ENCODE data around the gene GZMB.
"Not testable (repeated sequence)": the region's sequence is repeated elsewhere in the genome, so short reads cannot be mapped to it uniquely, and the experiment has no call there.

The GZMB gene

GRCh38 chr14:24664366-24664765, 30.4 kb upstream of the GZMB start:
- Histone ChIP-seq H4K20me1 (ENCODE audit: insufficient read depth, low read length, poor library complexity, severe bottlenecking) (no peaks in the 10 kb centered on the region), H3K79me2 (ENCODE audit: insufficient read depth, low read length) (no peaks in the 10 kb centered on the region), H3K9me3 (ENCODE audit: insufficient read depth, low read depth, low read length) (no peaks in the 10 kb centered on the region), H2AFZ (ENCODE audit: low read length) (no peak overlapping the region), H3K9ac (ENCODE audit: low read depth, low read length, poor library complexity, severe bottlenecking) (peak overlapping the region; percentile 72), H3F3A (ENCODE audit: low read depth) (peaks cover 29% of the 10 kb centered on the region), H3K9me2 (replicated peaks; ENCODE audit: low read depth, low read length) (no peaks in the 10 kb centered on the region), H3K36me3 (ENCODE audit: insufficient read depth, low read length) (no peaks in the 10 kb centered on the region), H3K4me1 (ENCODE audit: insufficient read depth, low read length, poor library complexity, severe bottlenecking) (peaks cover 74% of the 10 kb centered on the region), H3K4me3 (ENCODE audit: low read length, poor library complexity, severe bottlenecking) (no peak overlapping the region), H3K27me3 (ENCODE audit: insufficient read depth, low read length, poor library complexity, severe bottlenecking) (no peaks in the 10 kb centered on the region), H3K4me2 (ENCODE audit: low read depth, low read length, poor library complexity, severe bottlenecking) (peak overlapping the region; percentile 87)
- TF ChIP-seq EZH2phosphoT487 (IDR thresholded peaks at IDR 0.05; ENCODE audit: borderline replicate concordance) (no peak), CTCF (conservative IDR thresholded peaks at IDR 0.05; ENCODE audit: low read length) (no peak)

GRCh38 chr14:24662753-24663152, 28.8 kb upstream of the GZMB start:
- Histone ChIP-seq H3K36me3 (ENCODE audit: insufficient read depth, low read length) (no peaks in the 10 kb centered on the region), H3F3A (ENCODE audit: low read depth) (peaks cover 29% of the 10 kb centered on the region), H2AFZ (ENCODE audit: low read length) (no peak overlapping the region), H3K4me3 (ENCODE audit: low read length, poor library complexity, severe bottlenecking) (peak overlapping the region; percentile 59), H3K4me1 (ENCODE audit: insufficient read depth, low read length, poor library complexity, severe bottlenecking) (peaks cover 90% of the 10 kb centered on the region), H3K79me2 (ENCODE audit: insufficient read depth, low read length) (no peaks in the 10 kb centered on the region), H3K9ac (ENCODE audit: low read depth, low read length, poor library complexity, severe bottlenecking) (peak overlapping the region; percentile 72), H3K9me2 (replicated peaks; ENCODE audit: low read depth, low read length) (no peaks in the 10 kb centered on the region), H3K4me2 (ENCODE audit: low read depth, low read length, poor library complexity, severe bottlenecking) (peak overlapping the region; percentile 87), H3K9me3 (ENCODE audit: insufficient read depth, low read depth, low read length) (no peaks in the 10 kb centered on the region), H4K20me1 (ENCODE audit: insufficient read depth, low read length, poor library complexity, severe bottlenecking) (no peaks in the 10 kb centered on the region), H3K27me3 (ENCODE audit: insufficient read depth, low read length, poor library complexity, severe bottlenecking) (no peaks in the 10 kb centered on the region)
- TF ChIP-seq CTCF (conservative IDR thresholded peaks at IDR 0.05; ENCODE audit: low read length), result no peak
- no peak for TF ChIP-seq EZH2phosphoT487 (IDR thresholded peaks at IDR 0.05; ENCODE audit: borderline replicate concordance)

DNA sequence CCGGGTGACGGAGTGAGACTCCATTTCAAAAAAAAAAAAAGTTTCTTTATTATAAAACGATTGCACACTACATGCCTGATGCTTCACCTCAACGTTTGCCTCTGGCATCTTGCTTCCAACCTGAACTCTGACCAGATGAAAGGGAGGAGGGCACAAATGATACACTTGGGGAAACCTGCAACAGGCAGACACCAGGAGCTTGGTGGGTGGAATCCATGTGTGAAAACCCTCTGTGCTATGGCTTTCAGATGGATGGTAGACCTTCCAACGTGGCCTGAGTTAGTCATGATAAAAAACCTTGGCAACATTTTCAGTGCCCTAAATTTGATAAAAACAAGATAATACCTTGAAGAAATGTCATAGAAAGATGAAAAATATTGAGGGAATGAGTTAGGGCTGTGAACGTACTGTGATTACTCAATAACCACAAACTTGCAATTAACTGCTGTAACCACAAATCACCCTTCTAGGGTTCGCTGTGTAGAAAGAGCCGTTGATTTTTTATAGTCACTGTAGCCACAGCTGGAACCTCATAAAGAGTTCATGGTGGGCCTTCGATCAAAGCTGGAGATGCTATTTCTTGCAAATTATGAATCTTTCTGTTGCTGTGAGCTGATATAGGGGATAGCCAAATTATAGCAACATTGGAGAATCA, 26.1 kb upstream of the GZMB start:
- no peak for TF ChIP-seq CTCF (conservative IDR thresholded peaks at IDR 0.05; ENCODE audit: low read length)
- no peak; the same call in 1 of the 2 replicates for TF ChIP-seq EZH2phosphoT487 (IDR thresholded peaks at IDR 0.05; ENCODE audit: borderline replicate concordance)
- H3K9me2 ChIP-seq (replicated peaks; ENCODE audit: low read depth, low read length), result no peaks in the 10 kb centered on the region
- no peaks in the 10 kb centered on the region for H3K9me3 ChIP-seq (ENCODE audit: insufficient read depth, low read depth, low read length)
- H3K36me3 ChIP-seq (ENCODE audit: insufficient read depth, low read length), result no peaks in the 10 kb centered on the region
- no peaks in the 10 kb centered on the region for H4K20me1 ChIP-seq (ENCODE audit: insufficient read depth, low read length, poor library complexity, severe bottlenecking)
- no peaks in the 10 kb centered on the region for H3K27me3 ChIP-seq (ENCODE audit: insufficient read depth, low read length, poor library complexity, severe bottlenecking)
- no peak overlapping the region for H2AFZ ChIP-seq (ENCODE audit: low read length)
- H3K4me3 ChIP-seq (ENCODE audit: low read length, poor library complexity, severe bottlenecking), result peak overlapping the region; percentile 40
- H3K4me2 ChIP-seq (ENCODE audit: low read depth, low read length, poor library complexity, severe bottlenecking), result peak overlapping the region; percentile 87
- peak overlapping the region; percentile 72 for H3K9ac ChIP-seq (ENCODE audit: low read depth, low read length, poor library complexity, severe bottlenecking)
- peaks cover 81% of the 10 kb centered on the region for H3K4me1 ChIP-seq (ENCODE audit: insufficient read depth, low read length, poor library complexity, severe bottlenecking)
- H3F3A ChIP-seq (ENCODE audit: low read depth), result peaks cover 22% of the 10 kb centered on the region
- H3K79me2 ChIP-seq (ENCODE audit: insufficient read depth, low read length), result no peaks in the 10 kb centered on the region

DNA sequence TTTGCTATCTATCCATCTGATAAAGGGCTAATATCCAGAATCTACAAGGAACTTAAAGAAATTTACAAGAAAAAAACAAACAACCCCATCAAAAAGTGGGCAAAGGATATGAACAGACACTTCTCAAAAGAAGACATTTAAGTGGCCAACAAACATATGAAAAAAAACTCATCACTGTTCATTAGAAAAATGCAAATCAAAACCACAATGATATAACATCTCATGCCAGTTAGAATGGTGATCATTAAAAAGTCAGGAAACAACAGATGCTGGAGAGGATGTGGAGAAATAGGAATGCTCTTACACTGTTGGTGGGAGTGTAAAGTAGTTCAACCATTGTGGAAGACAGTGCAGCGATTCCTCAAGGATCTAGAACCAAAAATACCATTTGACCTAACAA, 14.4 kb upstream of the GZMB start:
- not testable (repeated sequence) for H3K4me3 ChIP-seq (ENCODE audit: low read length, poor library complexity, severe bottlenecking); H2AFZ ChIP-seq (ENCODE audit: low read length); H3K9me2 ChIP-seq (replicated peaks; ENCODE audit: low read depth, low read length); H3F3A ChIP-seq (ENCODE audit: low read depth); H3K9ac ChIP-seq (ENCODE audit: low read depth, low read length, poor library complexity, severe bottlenecking); H3K36me3 ChIP-seq (ENCODE audit: insufficient read depth, low read length); H3K79me2 ChIP-seq (ENCODE audit: insufficient read depth, low read length); H3K9me3 ChIP-seq (ENCODE audit: insufficient read depth, low read depth, low read length); H3K27me3 ChIP-seq (ENCODE audit: insufficient read depth, low read length, poor library complexity, severe bottlenecking); H3K4me2 ChIP-seq (ENCODE audit: low read depth, low read length, poor library complexity, severe bottlenecking); H4K20me1 ChIP-seq (ENCODE audit: insufficient read depth, low read length, poor library complexity, severe bottlenecking)
- H3K4me1 ChIP-seq (ENCODE audit: insufficient read depth, low read length, poor library complexity, severe bottlenecking), result peaks cover 17% of the 10 kb centered on the region
